PC-9 (cell line): ENCODE results near the gene FNDC1.

Experiments
- EZH2 ChIP-seq: fragments of 200-600 bp; sonication (generic); IDR thresholded peaks from 2 replicates; pipeline ENCODE4 v1.8.0; 2017; ENCODE audit warnings: antibody characterized with exemption, low read depth
- TF ChIP-seq, protein P1 (sequence below): fragments of 200-600 bp; sonication (generic); conservative IDR thresholded peaks from 2 replicates; pipeline ENCODE4 v1.6.1; 2017; ENCODE audit warnings: mixed run types, antibody characterized with exemption, mild to moderate bottlenecking, moderate library complexity

DNA sequence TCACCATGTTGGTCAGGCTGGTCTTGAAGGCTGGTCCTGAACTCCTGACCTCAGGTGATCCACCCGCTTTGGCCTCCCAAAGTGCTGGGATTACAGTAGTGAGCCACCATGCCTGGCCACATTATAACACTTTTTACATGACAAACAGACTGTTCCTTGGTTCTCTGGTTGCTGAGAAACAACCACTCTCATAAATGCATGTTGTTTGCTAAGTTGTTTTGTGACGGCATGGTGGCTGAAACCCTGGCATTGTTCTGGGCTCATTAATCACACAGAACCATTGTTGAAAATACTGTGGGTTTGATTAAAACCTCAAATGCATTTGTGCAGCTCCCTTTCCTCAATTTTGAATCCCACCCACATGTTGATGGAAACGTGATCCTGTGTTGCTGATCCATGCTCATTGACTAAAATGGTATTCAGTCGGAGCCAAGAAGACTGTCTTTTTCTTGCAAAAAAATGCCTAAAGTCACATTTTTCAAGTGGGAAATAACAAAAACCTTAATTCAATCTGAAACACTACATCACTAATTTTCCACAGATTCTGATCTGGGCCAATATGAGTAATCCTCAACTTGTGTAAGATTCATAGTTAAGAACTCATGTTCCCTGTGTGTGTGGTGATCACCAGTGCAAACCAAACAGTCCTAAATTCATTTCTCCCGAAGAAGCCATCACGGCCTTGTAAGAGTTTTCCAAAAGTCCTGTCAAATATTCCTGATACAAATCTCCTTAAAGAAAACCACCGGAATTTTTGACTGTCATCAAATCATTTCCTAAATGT, 132.8 kb downstream of the FNDC1 start:
- TF ChIP-seq, protein P1, sequence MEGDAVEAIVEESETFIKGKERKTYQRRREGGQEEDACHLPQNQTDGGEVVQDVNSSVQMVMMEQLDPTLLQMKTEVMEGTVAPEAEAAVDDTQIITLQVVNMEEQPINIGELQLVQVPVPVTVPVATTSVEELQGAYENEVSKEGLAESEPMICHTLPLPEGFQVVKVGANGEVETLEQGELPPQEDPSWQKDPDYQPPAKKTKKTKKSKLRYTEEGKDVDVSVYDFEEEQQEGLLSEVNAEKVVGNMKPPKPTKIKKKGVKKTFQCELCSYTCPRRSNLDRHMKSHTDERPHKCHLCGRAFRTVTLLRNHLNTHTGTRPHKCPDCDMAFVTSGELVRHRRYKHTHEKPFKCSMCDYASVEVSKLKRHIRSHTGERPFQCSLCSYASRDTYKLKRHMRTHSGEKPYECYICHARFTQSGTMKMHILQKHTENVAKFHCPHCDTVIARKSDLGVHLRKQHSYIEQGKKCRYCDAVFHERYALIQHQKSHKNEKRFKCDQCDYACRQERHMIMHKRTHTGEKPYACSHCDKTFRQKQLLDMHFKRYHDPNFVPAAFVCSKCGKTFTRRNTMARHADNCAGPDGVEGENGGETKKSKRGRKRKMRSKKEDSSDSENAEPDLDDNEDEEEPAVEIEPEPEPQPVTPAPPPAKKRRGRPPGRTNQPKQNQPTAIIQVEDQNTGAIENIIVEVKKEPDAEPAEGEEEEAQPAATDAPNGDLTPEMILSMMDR: no peak
- no peak for TF ChIP-seq EZH2
